ENCODE results near the gene SCAPER. TPM values are rescaled to one million over a fixed set of nuclear protein-coding genes. Genes with fewer than 3 reads are reported as not detected.
A peak's percentile ranks its signal among the peaks of the same experiment; 100 is the strongest.

Gene SCAPER
- polyA plus RNA-seq, 2 of the 4 experiments (the other 2 are of a cell fraction), result 4.9 to 5.5 TPM

- no peak for ATAC-seq
- CTCF ChIA-PET, result interaction anchor here (1.3 to 1.8 kb wide), 2 partner anchors 10 to 30 kb away, joined by 3 to 5 read pairs; no protein-coding TSS in a partner anchor
- Histone ChIP-seq H3K27ac (no peak overlapping the region), H3K4me1 (no peaks in the 10 kb centered on the region; the same call in 2 of the 3 replicates), H3K4me2 (no peak overlapping the region), H3K4me3 (no peak overlapping the region), H3K9me3 (no peaks in the 10 kb centered on the region)
- TF ChIP-seq MAFK (IDR thresholded peaks at IDR 0.05; ENCODE audit: partially characterized antibody), result peak; percentile 89
- TF ChIP-seq, protein P1, sequence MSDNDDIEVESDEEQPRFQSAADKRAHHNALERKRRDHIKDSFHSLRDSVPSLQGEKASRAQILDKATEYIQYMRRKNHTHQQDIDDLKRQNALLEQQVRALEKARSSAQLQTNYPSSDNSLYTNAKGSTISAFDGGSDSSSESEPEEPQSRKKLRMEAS (IDR thresholded peaks at IDR 0.05), result no peak
- DNase-seq (ENCODE audit: low read depth in 1 of 2, low spot score in 1 of 2), result no peak
- POLR2A ChIA-PET, result no interaction called here
- FAIRE-seq, result no peak
- WGBS (ENCODE audit: missing lambda C conversion rate), result 91% methylated on average over 2 of the region's 2 CpGs
These were observed 520.7 kb downstream of the SCAPER start for GRCh38 chr15:76384409-76384808.

- TF ChIP-seq EHMT2 (IDR thresholded peaks at IDR 0.05; ENCODE audit: low read depth) (no peak), SMC3 (IDR thresholded peaks at IDR 0.05) (no peak), MAFK (IDR thresholded peaks at IDR 0.05; ENCODE audit: partially characterized antibody) (peak; percentile 53), MAZ (IDR thresholded peaks at IDR 0.05; ENCODE audit: borderline replicate concordance, low read depth, low read length) (no peak), HEYL (CRISPR knock-in tag; IDR thresholded peaks at IDR 0.05) (no peak)
- FAIRE-seq (no peak), ATAC-seq (no peak), DNase-seq (ENCODE audit: low read depth in 1 of 2, low spot score in 1 of 2) (no peak)
- H3K4me1 ChIP-seq, result no peaks in the 10 kb centered on the region; the same call in 2 of the 3 replicates
- no peak overlapping the region for H3K27ac ChIP-seq
- H3K4me3 ChIP-seq, result no peak overlapping the region
- no peak overlapping the region for H3K4me2 ChIP-seq
- POLR2A ChIA-PET, result no interaction called here
- CTCF ChIA-PET, result no interaction called here
- WGBS (ENCODE audit: missing lambda C conversion rate), result 67% methylated on average over 2 of the region's 2 CpGs
- H3K9me3 ChIP-seq, result no peaks in the 10 kb centered on the region
These were observed 522.0 kb downstream of the SCAPER start for GRCh38 chr15:76382987-76383728.

GRCh38 chr15:76381366-76381765, 523.8 kb downstream of the SCAPER start:
- 60% methylated on average over 4 of the region's 4 CpGs for WGBS (ENCODE audit: missing lambda C conversion rate)
- ChIA-PET CTCF (interaction anchor here (1.2 to 1.7 kb wide), 2 partner anchors 10 to 45 kb away, joined by 4 to 8 read pairs; no protein-coding TSS in a partner anchor), POLR2A (interaction anchor here (1.8 kb wide), 1 partner anchor 11 kb away, joined by 4 read pairs; no protein-coding TSS in a partner anchor)
- Histone ChIP-seq H3K9me3 (no peaks in the 10 kb centered on the region), H3K4me3 (no peak overlapping the region), H3K27ac (no peak overlapping the region), H3K4me2 (no peak overlapping the region), H3K4me1 (no peaks in the 10 kb centered on the region; the same call in 2 of the 3 replicates)
- DNase-seq (ENCODE audit: low read depth in 1 of 2, low spot score in 1 of 2), result no peak
- no peak for TF ChIP-seq SMC3 (IDR thresholded peaks at IDR 0.05)
- TF ChIP-seq CHD4 (IDR thresholded peaks at IDR 0.05; ENCODE audit: borderline replicate concordance), result no peak
- TF ChIP-seq HDAC2 (IDR thresholded peaks at IDR 0.05), result no peak
- no peak for TF ChIP-seq CBX2 (IDR thresholded peaks at IDR 0.05; ENCODE audit: borderline replicate concordance, low read depth)
- no peak for TF ChIP-seq ZNF302 (CRISPR knock-in tag; IDR thresholded peaks at IDR 0.05)
- TF ChIP-seq, protein P2, sequence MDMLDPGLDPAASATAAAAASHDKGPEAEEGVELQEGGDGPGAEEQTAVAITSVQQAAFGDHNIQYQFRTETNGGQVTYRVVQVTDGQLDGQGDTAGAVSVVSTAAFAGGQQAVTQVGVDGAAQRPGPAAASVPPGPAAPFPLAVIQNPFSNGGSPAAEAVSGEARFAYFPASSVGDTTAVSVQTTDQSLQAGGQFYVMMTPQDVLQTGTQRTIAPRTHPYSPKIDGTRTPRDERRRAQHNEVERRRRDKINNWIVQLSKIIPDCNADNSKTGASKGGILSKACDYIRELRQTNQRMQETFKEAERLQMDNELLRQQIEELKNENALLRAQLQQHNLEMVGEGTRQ (IDR thresholded peaks at IDR 0.05), result no peak
- TF ChIP-seq ZC3H11A (IDR thresholded peaks at IDR 0.05), result no peak
- no peak for TF ChIP-seq HEYL (CRISPR knock-in tag; IDR thresholded peaks at IDR 0.05)
- FAIRE-seq, result peak; percentile 18
- no peak for ATAC-seq

GRCh38 chr15:76380249-76380648, 524.9 kb downstream of the SCAPER start:
- TF ChIP-seq REST (IDR thresholded peaks at IDR 0.05), result no peak
- TF ChIP-seq, protein P3, sequence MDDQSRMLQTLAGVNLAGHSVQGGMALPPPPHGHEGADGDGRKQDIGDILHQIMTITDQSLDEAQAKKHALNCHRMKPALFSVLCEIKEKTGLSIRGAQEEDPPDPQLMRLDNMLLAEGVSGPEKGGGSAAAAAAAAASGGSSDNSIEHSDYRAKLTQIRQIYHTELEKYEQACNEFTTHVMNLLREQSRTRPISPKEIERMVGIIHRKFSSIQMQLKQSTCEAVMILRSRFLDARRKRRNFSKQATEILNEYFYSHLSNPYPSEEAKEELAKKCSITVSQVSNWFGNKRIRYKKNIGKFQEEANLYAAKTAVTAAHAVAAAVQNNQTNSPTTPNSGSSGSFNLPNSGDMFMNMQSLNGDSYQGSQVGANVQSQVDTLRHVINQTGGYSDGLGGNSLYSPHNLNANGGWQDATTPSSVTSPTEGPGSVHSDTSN (IDR thresholded peaks at IDR 0.05), result no peak
- TF ChIP-seq JUN (IDR thresholded peaks at IDR 0.05), result no peak
- no peak for TF ChIP-seq RAD21 (conservative IDR thresholded peaks at IDR 0.05 in 1 of 2, IDR thresholded peaks at IDR 0.05 in 1 of 2)
- no peak for TF ChIP-seq CTCF (IDR thresholded peaks at IDR 0.05)
- ChIA-PET CTCF (interaction anchor here (0.7 to 1.7 kb wide), 4 partner anchors 11 to 461 kb away, joined by 3 to 8 read pairs (median 4); no protein-coding TSS in a partner anchor), POLR2A (interaction anchor here (1.8 kb wide), 1 partner anchor 12 kb away, joined by 4 read pairs; no protein-coding TSS in a partner anchor)
- no peak for ATAC-seq
- DNase-seq (ENCODE audit: low read depth in 1 of 2, low spot score in 1 of 2), result no peak
- no peaks in the 10 kb centered on the region for H3K9me3 ChIP-seq
- H3K4me3 ChIP-seq, result no peak overlapping the region
- H3K27ac ChIP-seq, result no peak overlapping the region
- no peak overlapping the region for H3K4me2 ChIP-seq
- 87% methylated on average over 1 of the region's 1 CpG for WGBS (ENCODE audit: missing lambda C conversion rate)
- no peaks in the 10 kb centered on the region for H3K4me1 ChIP-seq
- peak; percentile 88 for FAIRE-seq

All from A549 (cell line).